Loucy (cell line): Measurements from ENCODE around the gene XRCC3.

Experiments
- CTCF ChIP-seq: fragments of 200-600 bp; sonication (generic); conservative IDR thresholded peaks from 2 replicates; pipeline ENCODE4 v1.5.1; 2014; ENCODE audit warnings: mild to moderate bottlenecking, antibody characterized with exemption, low read length
- EZH2phosphoT487 ChIP-seq: fragments of 200-600 bp; IDR thresholded peaks from 2 replicates; pipeline ENCODE4 v1.6.1; 2018; ENCODE audit warnings: antibody characterized with exemption, mild to moderate bottlenecking, moderate library complexity, borderline replicate concordance

GRCh38 chr14:103753774-103754173 lies 38.5 kb upstream of the XRCC3 start:
- TF ChIP-seq CTCF (no peak), EZH2phosphoT487 (no peak)
